Measurements from ENCODE around the gene LRIT2.

Gene LRIT2, protein sequence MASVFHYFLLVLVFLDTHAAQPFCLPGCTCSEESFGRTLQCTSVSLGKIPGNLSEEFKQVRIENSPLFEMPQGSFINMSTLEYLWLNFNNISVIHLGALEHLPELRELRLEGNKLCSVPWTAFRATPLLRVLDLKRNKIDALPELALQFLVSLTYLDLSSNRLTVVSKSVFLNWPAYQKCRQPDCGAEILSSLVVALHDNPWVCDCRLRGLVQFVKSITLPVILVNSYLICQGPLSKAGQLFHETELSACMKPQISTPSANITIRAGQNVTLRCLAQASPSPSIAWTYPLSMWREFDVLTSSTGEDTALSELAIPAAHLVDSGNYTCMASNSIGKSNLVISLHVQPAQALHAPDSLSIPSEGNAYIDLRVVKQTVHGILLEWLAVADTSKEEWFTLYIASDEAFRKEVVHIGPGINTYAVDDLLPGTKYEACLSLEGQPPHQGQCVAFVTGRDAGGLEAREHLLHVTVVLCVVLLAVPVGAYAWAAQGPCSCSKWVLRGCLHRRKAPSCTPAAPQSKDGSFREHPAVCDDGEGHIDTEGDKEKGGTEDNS

DNA sequence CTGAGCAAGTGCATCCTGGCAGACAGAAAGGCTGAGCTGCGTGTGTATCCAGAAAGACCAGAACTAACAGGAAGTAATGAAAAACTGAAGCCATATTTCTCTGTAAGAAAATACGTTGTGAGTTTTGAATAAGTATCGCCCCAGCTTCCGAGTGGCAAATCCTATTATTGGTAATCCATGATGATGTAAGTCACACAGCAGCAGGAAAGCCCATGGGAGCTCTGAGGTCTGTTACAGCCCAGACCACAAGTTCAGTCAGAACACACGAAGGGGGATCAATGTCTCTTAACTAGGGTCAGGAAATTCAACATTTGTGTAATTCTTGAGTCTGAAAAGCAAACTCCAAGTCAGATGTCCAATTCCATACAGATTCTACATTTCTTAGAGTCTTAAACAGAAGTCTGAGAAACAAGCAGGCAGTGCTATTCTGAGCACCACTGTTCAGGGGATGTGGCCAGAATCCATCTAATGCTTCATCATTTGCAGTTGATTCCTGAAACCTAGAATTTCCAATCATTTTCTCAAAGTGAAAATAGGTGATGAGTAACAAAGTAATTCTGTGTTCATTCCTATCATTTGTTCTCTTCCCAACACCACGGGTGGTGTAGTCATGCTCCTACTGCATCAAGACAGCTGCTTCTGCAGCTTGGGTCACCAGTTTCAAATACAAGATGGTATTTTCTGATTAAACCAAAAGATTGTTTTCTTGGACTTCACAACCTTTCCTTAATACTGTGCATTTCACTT lies at the start of gene LRIT2:
Gene LRIT2 (minus strand): TSS at position 118 of the 747 bp plus-strand sequence. CDS start 24 bp downstream, at position 94.
- intact Hi-C loops (cut with DNase I) = no loop called here
- DNase-seq = no peak

GRCh38 chr10:84270708-84271107 lies 45.4 kb upstream of the LRIT2 start:
- intact Hi-C loops (cut with DNase I) = no loop called here
- no peak for DNase-seq

- no peak for DNase-seq
- intact Hi-C loops (cut with DNase I) = no loop called here
Measured at GRCh38 chr10:84269773-84270172, 44.4 kb upstream of the LRIT2 start.

GRCh38 chr10:84269162-84269561 lies 43.8 kb upstream of the LRIT2 start:
- DNase-seq = no peak
- intact Hi-C loops (cut with DNase I) = no loop called here

DNA sequence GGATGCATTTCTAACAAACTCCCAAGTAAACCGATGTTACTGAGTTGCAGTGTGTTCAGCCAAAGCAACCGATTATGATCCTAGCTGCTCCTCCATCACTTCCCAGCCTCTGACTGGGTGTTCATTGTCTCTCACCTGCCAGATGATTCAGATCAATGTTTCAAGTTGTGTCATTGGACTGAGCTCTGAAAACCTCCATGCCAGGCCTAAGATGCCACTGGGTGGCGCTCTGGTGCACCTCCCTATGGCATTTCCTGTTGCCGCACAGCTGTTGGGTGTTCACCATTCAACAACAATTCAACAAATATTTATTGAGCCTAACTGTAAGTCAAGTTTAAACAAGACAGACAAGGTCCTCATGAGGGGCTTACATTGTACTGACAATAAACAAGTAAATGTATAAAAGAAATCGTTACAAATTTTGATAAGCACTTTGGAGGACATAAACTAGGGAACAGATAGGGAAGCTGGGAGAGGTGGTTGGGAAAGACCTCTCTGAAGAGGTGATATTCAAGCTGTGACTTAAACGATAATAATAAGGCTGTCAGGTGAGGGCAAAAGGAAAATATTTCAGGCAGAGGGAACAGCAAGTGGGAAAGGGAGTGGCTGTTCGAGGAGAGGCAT lies 42.3 kb upstream of the LRIT2 start:
- DNase-seq = peak in 4 of 10 donors; percentile 38 to 91 (median 42)
- intact Hi-C loops (cut with DNase I) = no loop called here

- peak in 2 of 10 donors; percentile 29 to 34 for DNase-seq
- intact Hi-C loops (cut with DNase I) = no loop called here
Measured at GRCh38 chr10:84265418-84265817, 40.1 kb upstream of the LRIT2 start.

GRCh38 chr10:84264611-84265141 lies 39.3 kb upstream of the LRIT2 start:
- peak; percentile 50 to 97 (median 82) for DNase-seq
- intact Hi-C loops (cut with DNase I) = loop anchor here (1.0 kb wide), 1 partner anchor 273 kb away; no protein-coding TSS in a partner anchor

DNA sequence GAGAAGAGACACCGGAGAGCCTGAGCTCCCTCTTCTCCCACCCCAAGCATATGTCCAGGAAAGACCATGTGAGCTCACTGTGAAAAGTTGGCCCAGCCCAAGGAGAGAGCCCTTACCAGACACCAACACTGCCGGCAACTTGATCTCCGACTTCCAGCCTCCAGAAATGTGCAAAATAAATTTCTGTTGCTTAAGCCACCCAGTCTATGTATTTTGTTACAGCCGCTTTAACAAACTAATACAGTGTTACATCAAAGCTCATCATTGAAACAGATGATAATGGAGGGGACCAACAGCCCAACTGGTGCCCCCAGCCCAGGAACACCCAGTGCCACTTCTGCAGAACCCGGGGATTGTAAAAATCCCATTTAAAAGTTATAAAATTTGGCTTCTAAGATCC lies 38.4 kb upstream of the LRIT2 start:
- intact Hi-C loops (cut with DNase I) = loop anchor here (1.0 kb wide), 1 partner anchor 274 kb away; no protein-coding TSS in a partner anchor
- no peak for DNase-seq

- intact Hi-C loops (cut with DNase I) = no loop called here
- no peak for DNase-seq
Measured at GRCh38 chr10:84262190-84262956, 37.0 kb upstream of the LRIT2 start.

DNA sequence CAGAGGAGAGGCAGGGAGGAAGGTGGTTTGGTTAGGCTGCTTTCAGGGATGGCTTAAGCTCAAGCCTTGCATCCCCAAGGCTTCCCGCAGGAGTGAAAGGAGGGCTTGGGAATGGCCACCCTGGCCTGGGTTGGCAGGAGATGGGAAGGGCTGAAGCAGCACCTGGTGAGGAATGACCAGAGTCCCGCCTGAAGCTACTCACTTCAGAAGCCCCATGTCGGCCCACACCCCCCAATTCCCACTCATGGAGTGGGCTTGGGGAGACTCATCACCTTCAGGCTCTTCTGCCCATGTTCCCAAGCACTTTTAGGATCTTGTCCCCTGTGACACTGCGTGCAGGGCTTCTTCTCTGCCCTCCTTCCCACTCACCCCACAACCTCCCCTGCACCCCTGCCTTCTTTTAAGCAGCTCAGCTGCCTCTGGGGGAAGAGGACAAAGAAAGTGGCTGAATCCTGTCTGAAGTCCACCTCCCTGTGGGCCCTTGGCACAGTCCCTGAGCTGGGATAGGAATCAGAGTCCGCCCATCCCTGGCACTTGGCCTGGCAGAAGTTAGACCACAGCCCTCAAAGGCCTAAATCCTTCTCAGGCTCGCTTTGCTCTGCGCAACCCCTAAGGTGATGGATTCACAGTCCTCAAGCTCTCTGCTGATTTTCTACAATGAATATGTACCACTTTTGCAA lies 36.0 kb upstream of the LRIT2 start:
- intact Hi-C loops (cut with DNase I) = no loop called here
- DNase-seq = no peak

GRCh38 chr10:84258034-84258695 lies 32.8 kb upstream of the LRIT2 start:
- intact Hi-C loops (cut with DNase I) = no loop called here
- no peak for DNase-seq

DNA sequence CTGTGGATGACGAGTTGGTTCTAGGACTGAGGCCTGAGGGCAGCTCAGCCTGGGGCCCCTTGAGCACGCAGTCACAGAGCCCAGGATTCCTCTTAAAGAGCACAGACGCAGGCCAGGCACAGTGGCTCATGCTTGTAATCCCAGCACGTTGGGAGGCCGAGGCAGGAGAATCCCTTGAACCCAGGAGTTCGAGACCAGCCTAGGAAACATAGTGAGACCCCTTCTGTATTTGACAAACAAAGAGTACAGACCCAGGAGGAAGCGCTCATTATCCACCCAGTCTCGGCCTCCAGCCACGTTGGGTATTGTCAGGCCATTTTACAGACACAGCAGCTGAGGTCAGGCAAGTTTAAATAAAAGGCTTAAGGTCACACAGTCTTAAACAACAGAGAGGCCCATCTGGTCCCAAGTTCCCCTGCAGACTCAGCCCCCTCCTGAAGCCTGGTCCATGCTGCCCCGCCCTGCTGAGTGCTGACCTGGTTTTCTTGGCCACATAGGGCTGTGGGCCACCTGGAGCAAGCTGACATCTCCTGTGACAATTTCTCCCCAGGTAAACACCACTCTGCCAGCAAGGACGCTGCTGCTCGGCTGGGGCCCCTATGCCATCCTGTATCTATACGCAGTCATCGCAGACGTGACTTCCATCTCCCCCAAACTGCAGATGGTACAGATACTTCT lies 32.1 kb upstream of the LRIT2 start:
- no peak for DNase-seq
- intact Hi-C loops (cut with DNase I) = loop anchor here (2.0 kb wide), 1 partner anchor 109 kb away; no protein-coding TSS in a partner anchor

- intact Hi-C loops (cut with DNase I) = loop anchor here (2.0 kb wide), 1 partner anchor 108 kb away; no protein-coding TSS in a partner anchor
- DNase-seq = peak in 8 of 10 donors; percentile 55 to 95 (median 77)
Measured at GRCh38 chr10:84256510-84257342, 31.4 kb upstream of the LRIT2 start.

DNA sequence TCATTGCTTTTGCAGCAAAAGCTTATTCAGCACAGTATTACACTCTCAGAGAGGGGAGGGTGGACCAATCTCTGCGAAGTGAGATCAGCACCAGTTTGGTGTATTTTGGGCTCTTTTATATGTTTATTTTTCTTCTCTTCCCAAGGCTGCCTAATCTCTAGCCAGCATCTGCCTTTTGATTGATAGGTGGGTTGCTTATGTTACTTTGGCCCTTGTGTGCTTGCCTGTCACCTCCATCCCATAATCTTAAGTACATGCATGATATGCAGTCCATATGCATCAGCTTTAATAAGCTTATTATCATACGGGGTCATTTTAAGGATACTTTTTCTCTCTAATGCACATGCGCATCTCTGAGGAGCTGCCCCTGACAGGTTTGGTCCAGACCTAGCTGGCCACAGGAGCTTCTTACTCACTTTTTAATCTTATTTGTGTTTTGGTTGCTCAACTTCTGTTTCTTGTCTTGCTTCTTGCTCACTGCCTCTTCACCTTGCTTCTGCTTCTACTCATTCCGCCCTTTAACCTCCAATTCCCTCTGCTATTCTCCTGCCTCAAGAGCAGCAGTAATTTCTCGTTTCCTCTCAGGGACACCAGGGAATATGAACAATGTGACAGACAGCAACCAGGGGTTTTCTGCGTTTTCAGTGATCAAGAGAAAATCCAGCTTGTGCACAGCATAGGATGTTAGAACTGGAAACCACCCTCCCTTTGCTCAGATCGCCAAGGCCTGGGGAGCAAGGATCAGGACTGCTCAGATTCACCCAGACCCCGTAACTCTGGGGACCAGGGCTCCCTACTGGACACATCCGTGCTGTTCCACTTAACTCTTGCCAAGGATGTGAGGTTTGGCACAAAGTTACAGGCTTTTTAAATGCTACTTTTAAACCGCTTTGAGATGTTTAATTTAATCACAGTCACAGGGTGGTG lies 29.5 kb upstream of the LRIT2 start:
- intact Hi-C loops (cut with DNase I) = no loop called here
- no peak for DNase-seq

DNA sequence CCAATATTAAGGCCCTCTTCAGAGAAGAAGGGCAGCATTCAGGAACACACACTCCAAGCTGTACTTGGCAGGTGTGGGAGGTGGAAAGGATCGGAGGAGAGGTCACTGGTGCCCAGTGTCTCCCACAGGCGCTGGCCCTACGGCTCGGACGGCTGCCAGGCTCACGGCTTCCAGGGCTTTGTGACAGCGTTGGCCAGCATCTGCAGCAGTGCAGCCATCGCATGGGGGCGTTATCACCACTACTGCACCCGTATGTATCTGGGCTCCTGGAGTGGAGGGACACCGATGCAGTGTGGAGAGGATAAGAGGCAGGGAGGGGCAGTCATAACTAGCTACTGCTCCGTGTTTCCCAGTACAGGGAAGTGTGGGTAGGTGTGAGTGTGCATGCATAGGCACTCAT lies 23.4 kb upstream of the LRIT2 start:
- intact Hi-C loops (cut with DNase I) = no loop called here
- no peak for DNase-seq

DNA sequence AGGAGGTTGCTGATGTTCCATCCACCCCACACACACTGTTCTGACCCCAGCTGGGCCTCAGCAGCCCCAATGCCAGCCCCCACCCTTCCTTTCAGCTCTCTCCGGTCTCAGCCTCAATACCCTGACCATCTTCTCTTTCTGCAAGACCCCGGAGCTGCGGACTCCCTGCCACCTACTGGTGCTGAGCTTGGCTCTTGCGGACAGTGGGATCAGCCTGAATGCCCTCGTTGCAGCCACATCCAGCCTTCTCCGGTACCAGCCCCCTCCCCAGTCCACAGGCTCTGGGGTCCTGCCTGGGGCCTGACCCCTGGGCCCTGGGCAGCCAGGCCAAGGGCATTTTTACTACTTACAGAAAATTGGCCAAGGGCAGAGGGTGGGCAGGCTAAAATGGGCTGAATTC lies 22.2 kb upstream of the LRIT2 start:
- no peak for DNase-seq
- intact Hi-C loops (cut with DNase I) = no loop called here
